HepG2 (cell line): ENCODE results near the gene CASP4. TPM values are rescaled to one million over a fixed set of nuclear protein-coding genes. Genes with fewer than 3 reads are reported as not detected.

ENCODE experiments used
- ATAC-seq: fragments of 200-7000 bp; cut with Tn5 transposase; 3 replicates; pipeline ENCODE4 v1.9.1; 2020; ENCODE audit warnings: mild to moderate bottlenecking, moderate library complexity
- BruUV-seq: library from RNA; stranded (reverse); fragments of 400-500 nt; replicated peaks from 2 replicates; lab custom pipeline; 2021; lab: Mats Ljungman, UMichigan
- CTCF ChIA-PET: fragments of 300-600 bp; formaldehyde crosslinking; extraction: SDS; loops from one replicate; lab custom pipeline; 2021; ENCODE audit warnings: low total read pairs, inconsistent platforms, low intra/inter-chr PET ratio; lab: Yijun Ruan, JAX
- POLR2A ChIA-PET: fragments of 350-600 bp; sonication (Branson Sonifier 250); formaldehyde crosslinking; loops from one replicate; lab custom pipeline; 2020; ENCODE audit warnings: antibody characterized with exemption, inconsistent platforms; lab: Yijun Ruan, JAX
- DNase-seq: peaks from one replicate; pipeline ENCODE4 v3.0.0-alpha.2; 2015; ENCODE audit warnings: low spot score
- FAIRE-seq: peaks from 3 replicates; lab custom pipeline; 2011; peaks lifted over from hg19 to GRCh38; lab: Jason Lieb, UNC
- H2AFZ ChIP-seq: one replicate; pipeline ENCODE4 v1.6.1; 2011; ENCODE audit warnings: low read length, inconsistent platforms
- H3K27ac ChIP-seq: fragments of 300-600 bp; 3 replicates; pipeline ENCODE4 v1.8.0; 2011; ENCODE audit warnings: mixed run types, mild to moderate bottlenecking, mixed read lengths, low read length, inconsistent platforms; ENCODE audit not compliant: insufficient read depth; ENCODE audit errors: extremely low read length
- H3K27me3 ChIP-seq, 2 experiments: fragments of 200-600 bp in 1 of 2; 2 replicates in 1 of 2; 3 replicates in 1 of 2; pipeline versions ENCODE4 v1.6.0 to v1.8.0; 2011; ENCODE audit warnings: low read length in 2 of 2, mild to moderate bottlenecking in 2 of 2, moderate library complexity in 2 of 2, inconsistent platforms in 1 of 2; ENCODE audit not compliant: insufficient read depth in 2 of 2, control insufficient read depth in 1 of 2
- H3K36me3 ChIP-seq, 2 experiments: fragments of 200-600 bp in 1 of 2; replicated peaks in 1 of 2; 2 replicates in 1 of 2; 3 replicates in 1 of 2; pipeline versions ENCODE4 v1.5.1 to v1.8.0; 2011; ENCODE audit warnings: low read length in 2 of 2, inconsistent platforms in 1 of 2; ENCODE audit not compliant: insufficient read depth in 2 of 2, control insufficient read depth in 1 of 2
- H3K4me1 ChIP-seq: 2 replicates; pipeline ENCODE4 v1.5.1; 2012; ENCODE audit warnings: low read length, inconsistent platforms; ENCODE audit not compliant: insufficient read depth
- H3K4me2 ChIP-seq: 2 replicates; pipeline ENCODE4 v1.6.0; 2011; ENCODE audit warnings: low read depth, low read length, inconsistent platforms
- H3K4me3 ChIP-seq, 3 experiments: fragments of 200-600 bp in 1 of 3; sonication (generic), shearing (Covaris generic) in 1 of 3; replicated peaks in 1 of 3; 2 replicates each; pipeline ENCODE4 v1.5.1; 2011 to 2016; ENCODE audit warnings: low read length in 3 of 3, inconsistent platforms in 2 of 3, low read depth in 2 of 3, mild to moderate bottlenecking in 2 of 3, control low read depth in 1 of 3, mixed read lengths in 1 of 3; ENCODE audit not compliant: insufficient read depth in 1 of 3
- H3K79me2 ChIP-seq: one replicate; pipeline ENCODE4 v1.6.1; 2011; ENCODE audit warnings: low read length, inconsistent platforms; ENCODE audit not compliant: insufficient read depth
- H3K9ac ChIP-seq: 2 replicates; pipeline ENCODE4 v1.6.0; 2011; ENCODE audit warnings: mild to moderate bottlenecking, low read depth, low read length, inconsistent platforms; ENCODE audit not compliant: insufficient read depth
- H3K9me3 ChIP-seq: 2 replicates; pipeline ENCODE4 v1.5.1; 2012; ENCODE audit warnings: mild to moderate bottlenecking, low read length
- H4K20me1 ChIP-seq: 2 replicates; pipeline ENCODE4 v1.6.0; 2011; ENCODE audit warnings: inconsistent platforms, mild to moderate bottlenecking, low read length, moderate library complexity; ENCODE audit not compliant: insufficient read depth
- CAMTA2 ChIP-seq: sonication (generic); formaldehyde crosslinking; IDR thresholded peaks from 2 replicates; pipeline ENCODE4 v1.4.0; 2020; ENCODE audit warnings: mild to moderate bottlenecking, missing genetic modification reagents, borderline replicate concordance
- CREM ChIP-seq, 2 experiments: sonication (generic) in 1 of 2; formaldehyde crosslinking in 1 of 2; IDR thresholded peaks; 2 replicates each; pipeline versions ENCODE4 v1.4.0 to v1.6.1; 2016 to 2020; ENCODE audit warnings: antibody characterized with exemption in 1 of 2, mild to moderate bottlenecking in 1 of 2, missing genetic modification reagents in 1 of 2
- EEA1 ChIP-seq: sonication (generic); formaldehyde crosslinking; IDR thresholded peaks from 2 replicates; pipeline ENCODE4 v1.5.1; 2020; ENCODE audit warnings: mild to moderate bottlenecking, missing genetic modification reagents, borderline replicate concordance
- FOXO1 ChIP-seq: sonication (generic); formaldehyde crosslinking; IDR thresholded peaks from 2 replicates; pipeline ENCODE4 v1.4.0; 2020; ENCODE audit warnings: missing genetic modification reagents
- HNF1A ChIP-seq, 2 experiments: sonication (generic) in 1 of 2; formaldehyde crosslinking in 1 of 2; IDR thresholded peaks; 2 replicates each; pipeline versions ENCODE4 v1.4.0 to v1.6.1; 2016 to 2020; ENCODE audit warnings: borderline replicate concordance in 1 of 2, low read depth in 1 of 2, mild to moderate bottlenecking in 1 of 2, missing genetic modification reagents in 1 of 2
- KDM1A ChIP-seq: IDR thresholded peaks from 2 replicates; pipeline ENCODE4 v1.6.1; 2016; ENCODE audit warnings: missing compliant biosample characterization
- PAWR ChIP-seq: sonication (generic); formaldehyde crosslinking; IDR thresholded peaks from 2 replicates; pipeline ENCODE4 v1.4.0; 2020; ENCODE audit warnings: missing genetic modification reagents, mild to moderate bottlenecking, borderline replicate concordance
- RORA ChIP-seq: sonication (generic); formaldehyde crosslinking; IDR thresholded peaks from 2 replicates; pipeline ENCODE4 v1.5.0; 2020; ENCODE audit warnings: mild to moderate bottlenecking, missing genetic modification reagents, moderate library complexity
- SRSF4 ChIP-seq: fragments of 200-400 bp; formaldehyde crosslinking; IDR thresholded peaks from one replicate; pipeline ENCODE4 v1.6.1; 2018; ENCODE audit warnings: mild to moderate bottlenecking, low read depth, low read length, moderate library complexity; ENCODE audit not compliant: poor library complexity, severe bottlenecking
- ZFAT ChIP-seq: sonication (generic); formaldehyde crosslinking; conservative IDR thresholded peaks from 2 replicates; pipeline ENCODE4 v1.8.1; 2023; ENCODE audit warnings: missing genetic modification reagents, inconsistent platforms
- ZNF331 ChIP-seq: sonication (generic); formaldehyde crosslinking; IDR thresholded peaks from 2 replicates; pipeline ENCODE4 v1.4.0; 2020; ENCODE audit warnings: missing genetic modification reagents
- ZNF660 ChIP-seq: sonication (generic); formaldehyde crosslinking; IDR thresholded peaks from 2 replicates; pipeline ENCODE4 v1.5.1; 2020; ENCODE audit warnings: mild to moderate bottlenecking, low read depth, missing genetic modification reagents, borderline replicate concordance
- ZSCAN31 ChIP-seq: sonication (generic); formaldehyde crosslinking; IDR thresholded peaks from 2 replicates; pipeline ENCODE4 v1.5.0; 2020; ENCODE audit warnings: low read depth, mild to moderate bottlenecking, missing genetic modification reagents
- WGBS: methylation state at CpG from one replicate; pipeline ENCODE4 v1.1.6; 2017; ENCODE audit warnings: low lambda C conversion rate; 5-methylcytosine and 5-hydroxymethylcytosine counted together
- in situ Hi-C: cut with HindIII; loops from 2 replicates; pipeline ENCODE4 v1.10.0; 2017; ENCODE audit warnings: low pct_unique_long_range_greater_than_20kb; ENCODE audit not compliant: extremely low pct_ligation_motif_present
- intact Hi-C: fragments of 100-400 bp; cut with micrococcal nuclease; formaldehyde crosslinking; loops from one replicate; pipeline ENCODE4 v1.10.0; 2022; ENCODE audit not compliant: unreplicated experiment
- polyA plus RNA-seq, 8 experiments: library from polyadenylated mRNA; depleted of rRNA in 3 of 8; stranded (reverse) in 7 of 8; unstranded in 1 of 8; fragments of >200 nt; fragmentation: Illumina TruSeq in 4 of 8; extraction: Trizol in 4 of 8; gene quantifications; 2 replicates each; pipeline versions ENCODE4 v1.2.1 to v1.2.3, GENCODE V29; 2011 to 2016; ENCODE audit warnings: low read depth in 4 of 8, missing spikeins in 1 of 8, mixed read lengths in 1 of 8; ENCODE audit not compliant: insufficient read depth in 1 of 8
- total RNA-seq, 5 experiments: library from RNA; depleted of rRNA; stranded (reverse); fragments of >200 nt; fragmentation: Illumina TruSeq; extraction: Trizol; gene quantifications; 2 replicates each; pipeline ENCODE4 v1.2.3, GENCODE V29; 2016; ENCODE audit warnings: low read depth in 1 of 5
- TF ChIP-seq, protein P1 (sequence below): sonication (generic); formaldehyde crosslinking; IDR thresholded peaks from 2 replicates; pipeline ENCODE4 v1.4.0; 2020; ENCODE audit warnings: mild to moderate bottlenecking, missing genetic modification reagents

CASP4 gene
- total and polyA plus RNA-seq, 2 of the 13 experiments (the other 11 are each of a cell fraction or from before 2014, with no cell fraction given): 56.4 to 69.8 TPM

- intact Hi-C loops (no loop called here), in situ Hi-C loops (no loop called here)
- Histone ChIP-seq H3K9me3 (no peaks in the 10 kb centered on the region), H2AFZ (no peak overlapping the region), H3K4me3 (no peak overlapping the region), H3K27me3 (no peaks in the 10 kb centered on the region; a peak in 1 of 5 replicates), H3K79me2 (no peaks in the 10 kb centered on the region), H3K36me3 (no peaks in the 10 kb centered on the region), H3K4me1 (peaks cover 18% of the 10 kb centered on the region), H4K20me1 (no peaks in the 10 kb centered on the region), H3K4me2 (no peak overlapping the region), H3K27ac (no peak overlapping the region), H3K9ac (no peak overlapping the region)
- POLR2A ChIA-PET: no interaction called here
- no peak for TF ChIP-seq ZNF660 (CRISPR knock-in tag)
- no peak for ATAC-seq
- no peak for DNase-seq
- no peak for FAIRE-seq
- BruUV-seq: no TSS peak
- CTCF ChIA-PET: no interaction called here
Measured at GRCh38 chr11:105007463-105007862, 39.1 kb upstream of the CASP4 start.

- in situ Hi-C loops (no loop called here), intact Hi-C loops (loop anchor here (2.0 kb wide), 2 partner anchors 37 to 45 kb away; partner anchors contain the start of gene CASP4)
- Histone ChIP-seq H4K20me1 (no peaks in the 10 kb centered on the region), H3K9me3 (no peaks in the 10 kb centered on the region), H3K36me3 (no peaks in the 10 kb centered on the region), H3K27ac (no peak overlapping the region), H3K79me2 (no peaks in the 10 kb centered on the region), H3K9ac (no peak overlapping the region), H3K27me3 (no peaks in the 10 kb centered on the region), H2AFZ (no peak overlapping the region), H3K4me3 (no peak overlapping the region), H3K4me2 (no peak overlapping the region), H3K4me1 (peaks cover 22% of the 10 kb centered on the region)
- no peak for DNase-seq
- ChIA-PET CTCF (no interaction called here), POLR2A (no interaction called here)
- ATAC-seq: no peak
- FAIRE-seq: no peak
- WGBS: 49% methylated on average over 2 of the region's 3 CpGs
- no TSS peak for BruUV-seq
- no peak for TF ChIP-seq ZNF331 (CRISPR knock-in tag)
- no peak for TF ChIP-seq PAWR (CRISPR knock-in tag)
- TF ChIP-seq FOXO1: no peak
- TF ChIP-seq SRSF4: no peak
- TF ChIP-seq ZFAT (CRISPR knock-in tag): no peak
- TF ChIP-seq RORA: no peak
- TF ChIP-seq ZSCAN31 (CRISPR knock-in tag): no peak
- TF ChIP-seq, protein P1, sequence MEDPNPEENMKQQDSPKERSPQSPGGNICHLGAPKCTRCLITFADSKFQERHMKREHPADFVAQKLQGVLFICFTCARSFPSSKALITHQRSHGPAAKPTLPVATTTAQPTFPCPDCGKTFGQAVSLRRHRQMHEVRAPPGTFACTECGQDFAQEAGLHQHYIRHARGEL (CRISPR knock-in tag): no peak
- no peak for TF ChIP-seq KDM1A
- TF ChIP-seq CREM (IDR thresholded peaks at IDR 0.05): no peak
- TF ChIP-seq CREM (CRISPR knock-in tag; IDR thresholded peaks at IDR 0.05): no peak
- TF ChIP-seq EEA1: no peak
- no peak for TF ChIP-seq CAMTA2 (CRISPR knock-in tag)
- TF ChIP-seq HNF1A (IDR thresholded peaks at IDR 0.05; ENCODE audit: low read depth): no peak
- TF ChIP-seq HNF1A (CRISPR knock-in tag; IDR thresholded peaks at IDR 0.05; ENCODE audit: borderline replicate concordance): no peak
Measured at GRCh38 chr11:105005451-105005845, 37.1 kb upstream of the CASP4 start.
